Measurements from ENCODE around the gene BTG4. TPM values are rescaled to one million over a fixed set of nuclear protein-coding genes. Genes with fewer than 3 reads are reported as not detected.

Gene BTG4
- total RNA-seq, 1 donor from 2014 or later, result not detected

- no peaks in the 10 kb centered on the region for H3K4me1 Mint-ChIP-seq
- DNase-seq, result no peak
- H3K36me3 Mint-ChIP-seq (ENCODE audit: low read depth), result no peaks in the 10 kb centered on the region
- intact Hi-C loops (cut with micrococcal nuclease), result no loop called here
- ATAC-seq (ENCODE audit: low read depth), result no peak
- peaks cover 29% of the 10 kb centered on the region for H3K9me3 Mint-ChIP-seq
- POLR2A ChIA-PET, result no interaction called here
- H3K4me3 Mint-ChIP-seq, result no peak overlapping the region
- TF ChIP-seq, protein P1, sequence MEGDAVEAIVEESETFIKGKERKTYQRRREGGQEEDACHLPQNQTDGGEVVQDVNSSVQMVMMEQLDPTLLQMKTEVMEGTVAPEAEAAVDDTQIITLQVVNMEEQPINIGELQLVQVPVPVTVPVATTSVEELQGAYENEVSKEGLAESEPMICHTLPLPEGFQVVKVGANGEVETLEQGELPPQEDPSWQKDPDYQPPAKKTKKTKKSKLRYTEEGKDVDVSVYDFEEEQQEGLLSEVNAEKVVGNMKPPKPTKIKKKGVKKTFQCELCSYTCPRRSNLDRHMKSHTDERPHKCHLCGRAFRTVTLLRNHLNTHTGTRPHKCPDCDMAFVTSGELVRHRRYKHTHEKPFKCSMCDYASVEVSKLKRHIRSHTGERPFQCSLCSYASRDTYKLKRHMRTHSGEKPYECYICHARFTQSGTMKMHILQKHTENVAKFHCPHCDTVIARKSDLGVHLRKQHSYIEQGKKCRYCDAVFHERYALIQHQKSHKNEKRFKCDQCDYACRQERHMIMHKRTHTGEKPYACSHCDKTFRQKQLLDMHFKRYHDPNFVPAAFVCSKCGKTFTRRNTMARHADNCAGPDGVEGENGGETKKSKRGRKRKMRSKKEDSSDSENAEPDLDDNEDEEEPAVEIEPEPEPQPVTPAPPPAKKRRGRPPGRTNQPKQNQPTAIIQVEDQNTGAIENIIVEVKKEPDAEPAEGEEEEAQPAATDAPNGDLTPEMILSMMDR (IDR thresholded peaks at IDR 0.05), result no peak
- CTCF ChIA-PET, result no interaction called here
- H3K27ac Mint-ChIP-seq, result no peak overlapping the region
- H3K27me3 Mint-ChIP-seq, result peaks cover 35% of the 10 kb centered on the region
Observed at GRCh38 chr11:111479666-111480065, 32.5 kb downstream of the BTG4 start.

DNA sequence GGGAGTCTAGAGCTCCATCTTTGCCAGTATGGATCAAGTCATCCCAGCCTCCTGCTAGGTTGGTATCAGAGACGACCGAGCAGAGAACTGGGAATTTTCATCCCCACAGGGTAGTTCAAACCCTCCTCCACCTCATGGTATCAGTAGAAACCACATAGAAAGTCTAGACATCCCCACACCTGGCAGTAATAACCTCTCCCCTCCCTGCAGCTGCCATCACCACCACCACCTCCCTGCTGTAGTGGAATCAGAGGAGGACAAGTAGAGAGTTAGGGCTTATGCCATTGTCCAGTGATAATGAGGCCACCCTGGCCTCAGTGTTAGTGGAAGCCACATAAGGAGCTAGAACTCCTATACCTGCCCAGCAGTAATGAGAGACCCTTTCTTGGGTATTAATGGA, 34.3 kb downstream of the BTG4 start:
- H3K4me1 Mint-ChIP-seq, result no peaks in the 10 kb centered on the region
- DNase-seq (no peak), ATAC-seq (ENCODE audit: low read depth) (no peak)
- no peaks in the 10 kb centered on the region for H3K36me3 Mint-ChIP-seq (ENCODE audit: low read depth)
- TF ChIP-seq, protein P1 (IDR thresholded peaks at IDR 0.05), result no peak
- intact Hi-C loops (cut with micrococcal nuclease), result no loop called here
- H3K4me3 Mint-ChIP-seq, result no peak overlapping the region
- ChIA-PET POLR2A (no interaction called here), CTCF (no interaction called here)
- H3K27ac Mint-ChIP-seq, result no peak overlapping the region
- peaks cover 29% of the 10 kb centered on the region for H3K27me3 Mint-ChIP-seq
- H3K9me3 Mint-ChIP-seq, result peaks cover 19% of the 10 kb centered on the region

DNA sequence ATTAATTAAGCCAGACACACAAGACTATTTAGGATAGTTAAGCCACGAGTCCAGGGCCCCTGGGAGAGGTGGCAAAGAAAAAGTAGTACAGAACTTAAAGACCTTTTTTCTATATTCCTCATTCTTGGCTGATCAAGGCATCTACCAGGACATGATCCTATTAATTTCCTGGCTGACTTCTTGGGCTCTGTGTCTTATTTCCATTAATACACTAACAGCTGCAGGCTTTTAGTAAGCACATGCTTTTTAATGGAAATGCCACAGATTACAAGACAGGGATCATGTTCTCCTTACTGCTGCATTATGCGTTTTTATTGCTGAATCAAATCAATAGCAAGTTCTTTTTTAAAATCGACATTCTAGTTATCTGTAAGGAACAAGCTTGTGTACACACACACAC, 35.2 kb downstream of the BTG4 start:
- POLR2A ChIA-PET, result no interaction called here
- intact Hi-C loops (cut with micrococcal nuclease), result no loop called here
- CTCF ChIA-PET, result no interaction called here
- H3K27ac Mint-ChIP-seq, result no peak overlapping the region
- DNase-seq, result no peak
- H3K9me3 Mint-ChIP-seq, result peaks cover 11% of the 10 kb centered on the region
- TF ChIP-seq, protein P1 (IDR thresholded peaks at IDR 0.05), result no peak
- H3K4me1 Mint-ChIP-seq, result no peaks in the 10 kb centered on the region
- H3K27me3 Mint-ChIP-seq, result peaks cover 29% of the 10 kb centered on the region
- no peaks in the 10 kb centered on the region for H3K36me3 Mint-ChIP-seq (ENCODE audit: low read depth)
- ATAC-seq (ENCODE audit: low read depth), result no peak
- no peak overlapping the region for H3K4me3 Mint-ChIP-seq

GRCh38 chr11:111476366-111476765, 35.8 kb downstream of the BTG4 start:
- Mint-ChIP-seq H3K4me1 (no peaks in the 10 kb centered on the region), H3K9me3 (peaks cover 11% of the 10 kb centered on the region), H3K27ac (no peak overlapping the region), H3K4me3 (no peak overlapping the region), H3K36me3 (ENCODE audit: low read depth) (no peaks in the 10 kb centered on the region), H3K27me3 (peaks cover 29% of the 10 kb centered on the region)
- ATAC-seq (ENCODE audit: low read depth), result no peak
- TF ChIP-seq, protein P1 (IDR thresholded peaks at IDR 0.05), result no peak
- ChIA-PET POLR2A (no interaction called here), CTCF (no interaction called here)
- DNase-seq, result no peak
- intact Hi-C loops (cut with micrococcal nuclease), result no loop called here

- intact Hi-C loops (cut with micrococcal nuclease), result no loop called here
- DNase-seq (no peak), ATAC-seq (ENCODE audit: low read depth) (no peak)
- ChIA-PET CTCF (no interaction called here), POLR2A (no interaction called here)
- Mint-ChIP-seq H3K27me3 (peaks cover 26% of the 10 kb centered on the region), H3K4me1 (no peaks in the 10 kb centered on the region), H3K4me3 (no peak overlapping the region), H3K36me3 (ENCODE audit: low read depth) (no peaks in the 10 kb centered on the region), H3K27ac (no peak overlapping the region), H3K9me3 (peaks cover 5% of the 10 kb centered on the region)
- TF ChIP-seq, protein P1 (IDR thresholded peaks at IDR 0.05), result no peak
Observed at GRCh38 chr11:111474432-111474831, 37.8 kb downstream of the BTG4 start.

Measured in activated B cell treated with CpG ODN at 0.5 μM for 24 hours (primary cell).